GM12878 (cell line): ENCODE measurements around the gene BTBD6. TPM values are rescaled to one million over a fixed set of nuclear protein-coding genes. Genes with fewer than 3 reads are reported as not detected.

Source experiments
- ATAC-seq: fragments of 200-7000 bp; cut with Tn5 transposase; 3 replicates; pipeline ENCODE4 v1.9.1; 2020; ENCODE audit warnings: mild to moderate bottlenecking, moderate library complexity
- BruUV-seq: library from RNA; stranded (reverse); fragments of 400-500 nt; replicated peaks from 2 replicates; lab custom pipeline; 2021; lab: Mats Ljungman, UMichigan
- CTCF ChIA-PET: fragments of 300-600 bp; sonication (Branson Sonifier 250); formaldehyde crosslinking; extraction: SDS; loops from one replicate; lab custom pipeline; 2021; ENCODE audit warnings: inconsistent platforms; lab: Yijun Ruan, JAX
- POLR2A ChIA-PET: fragments of 350-600 bp; formaldehyde crosslinking; extraction: SDS; loops from one replicate; lab custom pipeline; 2021; ENCODE audit warnings: inconsistent platforms; lab: Charles Lee
- RAD21 ChIA-PET: fragments of 300-600 bp; sonication (Branson Sonifier 250); formaldehyde crosslinking; loops from one replicate; lab custom pipeline; 2023; ENCODE audit warnings: antibody characterized with exemption; ENCODE audit not compliant: unreplicated experiment; lab: Charles Lee
- SMC1A ChIA-PET: fragments of 300-600 bp; sonication (Branson Sonifier 250); formaldehyde crosslinking; loops from one replicate; lab custom pipeline; 2023; ENCODE audit not compliant: unreplicated experiment, uncharacterized antibody; lab: Charles Lee
- DNase-seq: peaks from one replicate; pipeline ENCODE4 v3.0.0-alpha.2; 2011; ENCODE audit warnings: low read depth, low spot score
- FAIRE-seq: peaks from 3 replicates; lab custom pipeline; 2011; peaks lifted over from hg19 to GRCh38; lab: Jason Lieb, UNC
- H2AFZ ChIP-seq: 2 replicates; pipeline ENCODE4 v1.6.0; 2011; ENCODE audit warnings: low read depth, low read length, control low read depth; ENCODE audit not compliant: control insufficient read depth
- H3K27ac ChIP-seq: 2 replicates; pipeline ENCODE4 v1.5.1; 2011; ENCODE audit warnings: control low read depth; ENCODE audit not compliant: control insufficient read depth, insufficient read depth
- H3K27me3 ChIP-seq, 2 experiments: replicated peaks in 1 of 2; 2 replicates each; pipeline versions ENCODE4 v1.6.0 to v1.6.1; 2011; ENCODE audit warnings: low read length in 1 of 2; ENCODE audit not compliant: control insufficient read depth in 2 of 2, insufficient read depth in 2 of 2
- H3K36me3 ChIP-seq, 2 experiments: 2 replicates each; pipeline ENCODE4 v1.5.1; 2011; ENCODE audit warnings: low read length in 1 of 2; ENCODE audit not compliant: control insufficient read depth in 2 of 2, insufficient read depth in 2 of 2
- H3K4me1 ChIP-seq: 2 replicates; pipeline ENCODE4 v1.6.1; 2011; ENCODE audit warnings: mild to moderate bottlenecking, low read length, moderate library complexity, mixed read lengths; ENCODE audit not compliant: control insufficient read depth, insufficient read depth
- H3K4me2 ChIP-seq: 2 replicates; pipeline ENCODE4 v1.6.0; 2011; ENCODE audit warnings: control low read depth; ENCODE audit not compliant: control insufficient read depth, insufficient read depth
- H3K4me3 ChIP-seq: fragments of 200-600 bp; sonication (generic); 2 replicates; pipeline ENCODE4 v1.5.1; 2016
- H3K79me2 ChIP-seq: 2 replicates; pipeline ENCODE4 v1.6.0; 2011; ENCODE audit warnings: low read length; ENCODE audit not compliant: control insufficient read depth, insufficient read depth
- H3K9ac ChIP-seq: 2 replicates; pipeline ENCODE4 v1.8.0; 2011; ENCODE audit warnings: low read length, control low read depth, mixed read lengths; ENCODE audit not compliant: control insufficient read depth, insufficient read depth
- H3K9me3 ChIP-seq: replicated peaks from 3 replicates; pipeline ENCODE4 v1.5.1; 2011; ENCODE audit warnings: mild to moderate bottlenecking, low read length; ENCODE audit not compliant: control insufficient read depth, insufficient read depth
- H4K20me1 ChIP-seq: 2 replicates; pipeline ENCODE4 v1.6.0; 2011; ENCODE audit not compliant: control insufficient read depth, insufficient read depth
- HDAC6 ChIP-seq: fragments of 200-600 bp; sonication (generic); IDR thresholded peaks from one replicate; pipeline ENCODE4 v1.8.0; 2017; ENCODE audit warnings: antibody characterized with exemption; ENCODE audit not compliant: unreplicated experiment
- JUNB ChIP-seq: IDR thresholded peaks from 2 replicates; pipeline ENCODE4 v1.6.1; 2016; ENCODE audit warnings: antibody characterized with exemption, mild to moderate bottlenecking
- JUND ChIP-seq: IDR thresholded peaks from 2 replicates; pipeline ENCODE4 v1.6.1; 2012; ENCODE audit warnings: low read depth, mild to moderate bottlenecking, low read length, improper control_type of control experiment, moderate library complexity
- WGBS: methylation state at CpG from one replicate; pipeline ENCODE4 v1.1.6; 2016; ENCODE audit warnings: low lambda C conversion rate; ENCODE audit not compliant: insufficient replicate concordance, insufficient coverage; ENCODE audit errors: missing lambda C conversion rate; 5-methylcytosine and 5-hydroxymethylcytosine counted together
- in situ Hi-C: fragments of 300-500 bp; cut with MboI; formaldehyde crosslinking; loops from 9 replicates; pipeline ENCODE4 v1.14.3; 2018; ENCODE audit warnings: mixed read lengths
- intact Hi-C: fragments of 100-400 bp; cut with micrococcal nuclease; formaldehyde crosslinking; loops from one replicate; pipeline ENCODE4 v1.14.2; 2022; ENCODE audit not compliant: unreplicated experiment
- polyA plus RNA-seq, 11 experiments: library from polyadenylated mRNA; depleted of rRNA in 4 of 11; unstranded in 6 of 11; stranded (reverse) in 5 of 11; fragments of >200 nt; fragmentation: Nextera tagmentation in 4 of 11; fragmentation: Illumina TruSeq in 1 of 11; extraction: Ambion mirVana in 4 of 11; extraction: Trizol in 1 of 11; gene quantifications; 1 replicate in 1 of 11; 2 replicates in 10 of 11; pipeline versions ENCODE4 v1.2.1 to v1.2.3, GENCODE V29; 2011 to 2016; ENCODE audit warnings: inconsistent platforms in 2 of 11, missing spikeins in 2 of 11, low read depth in 1 of 11
- total RNA-seq, 4 experiments: library from RNA; depleted of rRNA in 3 of 4; stranded (reverse); fragments of >200 nt in 3 of 4; fragmentation: Illumina TruSeq in 1 of 4; extraction: Trizol in 1 of 4; gene quantifications; 2 replicates each; pipeline versions ENCODE4 v1.2.1 to v1.2.3, GENCODE V29; 2013 to 2021
- TF ChIP-seq, protein P1 (sequence below): IDR thresholded peaks from 2 replicates; pipeline ENCODE4 v1.6.1; 2012; ENCODE audit warnings: low read depth, low read length, improper control_type of control experiment

Gene BTBD6
- total and polyA plus RNA-seq, 10 of the 15 experiments (the other 5 are each of a cell fraction or from before 2014, with no cell fraction given): 1.4 to 36.5 (median 15.8) TPM

- TF ChIP-seq, protein P1, sequence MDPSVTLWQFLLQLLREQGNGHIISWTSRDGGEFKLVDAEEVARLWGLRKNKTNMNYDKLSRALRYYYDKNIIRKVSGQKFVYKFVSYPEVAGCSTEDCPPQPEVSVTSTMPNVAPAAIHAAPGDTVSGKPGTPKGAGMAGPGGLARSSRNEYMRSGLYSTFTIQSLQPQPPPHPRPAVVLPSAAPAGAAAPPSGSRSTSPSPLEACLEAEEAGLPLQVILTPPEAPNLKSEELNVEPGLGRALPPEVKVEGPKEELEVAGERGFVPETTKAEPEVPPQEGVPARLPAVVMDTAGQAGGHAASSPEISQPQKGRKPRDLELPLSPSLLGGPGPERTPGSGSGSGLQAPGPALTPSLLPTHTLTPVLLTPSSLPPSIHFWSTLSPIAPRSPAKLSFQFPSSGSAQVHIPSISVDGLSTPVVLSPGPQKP: no peak
- TF ChIP-seq HDAC6: no peak
These were observed 24.7 kb downstream of the BTBD6 start (continued) for GRCh38 chr14:105273062-105273461.

GRCh38 chr14:105274637-105275036 lies 26.3 kb downstream of the BTBD6 start:
- Histone ChIP-seq H3K27ac (no peak overlapping the region), H3K4me3 (no peak overlapping the region), H3K9ac (no peak overlapping the region), H3K79me2 (no peaks in the 10 kb centered on the region; the same call in 1 of the 2 replicates), H3K4me2 (no peak overlapping the region), H3K27me3 (no peaks in the 10 kb centered on the region), H3K9me3 (no peaks in the 10 kb centered on the region), H3K36me3 (peaks cover 0 to 2% of the 10 kb centered on the region in 2 experiments; a peak in 2 of 4 replicates), H3K4me1 (no peaks in the 10 kb centered on the region), H2AFZ (no peak overlapping the region), H4K20me1 (no peaks in the 10 kb centered on the region)
- in situ Hi-C loops (no loop called here), intact Hi-C loops (no loop called here)
- FAIRE-seq: no peak
- ChIA-PET RAD21 (no interaction called here), CTCF (no interaction called here), SMC1A (interaction anchor here (1.5 kb wide), 1 partner anchor 14 kb away, joined by 3 read pairs; no protein-coding TSS in a partner anchor), POLR2A (no interaction called here)
- DNase-seq: no peak
- TF ChIP-seq JUND (no peak), JUNB (no peak)
- WGBS: 95% methylated on average over 6 of the region's 6 CpGs
- BruUV-seq: no TSS peak
- ATAC-seq: no peak
